Measurements from ENCODE around the gene ZNF628.

ZNF628 gene

GRCh38 chr19:55528030-55528803, 51.8 kb downstream of the ZNF628 start:
- Histone ChIP-seq H3K4me1 (ENCODE audit: low read depth, poor library complexity, severe bottlenecking) (no peaks in the 10 kb centered on the region), H3K4me3 (IDR thresholded peaks at IDR 0.05; ENCODE audit: insufficient read depth, low read depth, low read length) (no peak overlapping the region), H2AFZ (ENCODE audit: low read depth) (no peak overlapping the region), H3K79me2 (ENCODE audit: insufficient read depth, low read depth) (no peaks in the 10 kb centered on the region), H3K9ac (no peak overlapping the region), H3K27me3 (ENCODE audit: insufficient read depth, low read depth) (peaks cover 36% of the 10 kb centered on the region), H3K4me2 (no peak overlapping the region), H3K27ac (no peak overlapping the region), H4K20me1 (ENCODE audit: insufficient read depth) (no peaks in the 10 kb centered on the region), H3K36me3 (ENCODE audit: insufficient read depth) (no peaks in the 10 kb centered on the region)
- no peak for TF ChIP-seq CTCF (conservative IDR thresholded peaks at IDR 0.05; ENCODE audit: low read depth, low read length)

DNA sequence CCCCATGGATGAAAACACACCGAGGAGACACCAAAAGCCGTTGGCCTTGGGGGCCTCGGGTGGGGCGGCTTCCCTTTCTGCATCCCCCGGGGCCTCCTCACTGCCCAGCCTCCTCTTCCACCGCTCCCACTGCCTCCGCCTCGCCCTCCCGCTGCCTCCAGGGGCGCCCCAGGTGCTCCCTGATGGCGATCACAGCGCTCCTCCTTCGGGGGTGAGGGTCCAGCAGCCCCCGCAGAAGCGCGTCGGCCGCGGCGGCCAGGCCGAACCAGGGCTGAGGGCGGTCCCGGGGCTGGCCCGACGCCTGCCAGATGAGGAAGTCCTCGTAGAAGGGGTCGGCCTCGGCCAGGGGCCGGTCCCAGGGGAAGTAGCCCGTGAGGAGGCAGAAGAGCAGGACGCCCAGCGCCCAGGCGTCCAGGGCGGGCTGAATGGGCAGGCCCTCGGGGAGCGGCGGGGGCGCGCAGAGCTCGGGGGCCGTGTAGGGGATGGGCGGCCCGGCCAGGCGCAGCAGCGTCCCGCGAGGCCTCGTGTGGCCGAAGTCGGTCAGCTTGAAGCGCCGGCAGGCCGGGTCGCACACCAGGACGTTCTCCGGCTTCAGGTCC, 53.3 kb downstream of the ZNF628 start:
- Histone ChIP-seq H3K4me2 (no peak overlapping the region), H3K9ac (no peak overlapping the region), H3K27ac (no peak overlapping the region), H3K4me3 (IDR thresholded peaks at IDR 0.05; ENCODE audit: insufficient read depth, low read depth, low read length) (no peak overlapping the region), H3K36me3 (ENCODE audit: insufficient read depth) (no peaks in the 10 kb centered on the region), H2AFZ (ENCODE audit: low read depth) (no peak overlapping the region), H4K20me1 (ENCODE audit: insufficient read depth) (no peaks in the 10 kb centered on the region), H3K27me3 (ENCODE audit: insufficient read depth, low read depth) (peaks cover 30% of the 10 kb centered on the region), H3K79me2 (ENCODE audit: insufficient read depth, low read depth) (no peaks in the 10 kb centered on the region), H3K4me1 (ENCODE audit: low read depth, poor library complexity, severe bottlenecking) (no peaks in the 10 kb centered on the region)
- no peak for TF ChIP-seq CTCF (conservative IDR thresholded peaks at IDR 0.05; ENCODE audit: low read depth, low read length)

DNA sequence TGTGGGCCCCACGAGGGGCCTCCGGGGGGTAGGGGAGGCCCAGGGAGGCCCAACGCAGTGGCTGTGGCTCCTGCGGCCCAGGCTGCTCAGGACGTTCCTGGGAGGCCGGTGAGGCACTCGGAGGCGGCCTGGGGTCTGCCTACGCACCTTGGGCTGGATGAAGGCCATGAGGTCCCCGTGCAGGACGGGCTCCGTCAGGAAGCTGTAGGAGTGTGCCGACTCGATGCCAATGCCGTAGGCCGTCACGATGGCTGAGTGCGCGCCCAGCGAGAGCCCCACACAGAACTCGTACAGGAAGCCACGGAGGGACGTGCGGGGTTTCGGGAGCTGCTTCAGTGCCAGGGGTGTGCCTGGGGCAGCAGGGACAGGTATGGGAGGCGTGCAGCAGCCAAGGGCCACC, 54.6 kb downstream of the ZNF628 start:
- H2AFZ ChIP-seq (ENCODE audit: low read depth), result no peak overlapping the region
- no peak for TF ChIP-seq CTCF (conservative IDR thresholded peaks at IDR 0.05; ENCODE audit: low read depth, low read length)
- no peak overlapping the region for H3K4me2 ChIP-seq
- no peaks in the 10 kb centered on the region for H3K36me3 ChIP-seq (ENCODE audit: insufficient read depth)
- no peak overlapping the region for H3K4me3 ChIP-seq (IDR thresholded peaks at IDR 0.05; ENCODE audit: insufficient read depth, low read depth, low read length)
- H3K79me2 ChIP-seq (ENCODE audit: insufficient read depth, low read depth), result no peaks in the 10 kb centered on the region
- peaks cover 29% of the 10 kb centered on the region for H3K27me3 ChIP-seq (ENCODE audit: insufficient read depth, low read depth)
- no peaks in the 10 kb centered on the region for H3K4me1 ChIP-seq (ENCODE audit: low read depth, poor library complexity, severe bottlenecking)
- no peak overlapping the region for H3K27ac ChIP-seq
- H4K20me1 ChIP-seq (ENCODE audit: insufficient read depth), result no peaks in the 10 kb centered on the region
- H3K9ac ChIP-seq, result no peak overlapping the region
